ENCODE results near the gene ANXA10.
"Not testable (repeated sequence)": the region's sequence is repeated elsewhere in the genome, so short reads cannot be mapped to it uniquely, and the experiment has no call there.

DNA sequence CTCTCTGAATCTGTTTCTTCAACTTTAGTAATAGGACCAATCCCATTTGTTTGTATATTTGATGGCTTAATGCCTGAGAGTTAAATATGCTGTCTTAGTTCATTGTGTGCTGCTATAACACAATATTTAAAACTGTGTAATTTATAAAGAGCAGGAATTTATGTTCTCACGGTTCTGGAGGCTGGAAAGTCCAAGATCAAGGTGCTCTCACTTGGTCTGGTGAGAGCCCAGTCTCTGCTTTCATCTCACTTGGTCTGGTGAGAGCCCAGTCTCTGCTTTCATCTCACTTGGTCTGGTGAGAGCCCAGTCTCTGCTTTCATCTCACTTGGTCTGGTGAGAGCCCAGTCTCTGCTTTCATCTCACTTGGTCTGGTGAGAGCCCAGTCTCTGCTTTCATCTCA is 20.7 kb downstream of the ANXA10 start:
- TF ChIP-seq CTCF (conservative IDR thresholded peaks at IDR 0.05 in 1 of 2, IDR thresholded peaks at IDR 0.05 in 1 of 2; ENCODE audit: extremely low read depth in 1 of 2, insufficient read depth in 1 of 2, low read depth in 1 of 2, low read length in 2 of 2); EZH2 (IDR thresholded peaks at IDR 0.05; ENCODE audit: borderline replicate concordance, low read length): not testable (repeated sequence)

Data from mammary epithelial cell (primary cell).